HG02938 (cell line): Measurements from ENCODE around the gene NINJ2.

ENCODE experiments used
- ATAC-seq: cut with Tn5 transposase; IDR thresholded peaks from one replicate; pipeline ENCODE4 v1.9.1; 2021; ENCODE audit warnings: mild to moderate bottlenecking, moderate library complexity; ENCODE audit not compliant: unreplicated experiment

The NINJ2 gene

GRCh38 chr12:674272-674781 is 11.1 kb upstream of the NINJ2 start:
- ATAC-seq = peak; percentile 83

GRCh38 chr12:673849-674248 is 10.6 kb upstream of the NINJ2 start:
- no peak for ATAC-seq

GRCh38 chr12:669576-669945 is 6.3 kb upstream of the NINJ2 start:
- ATAC-seq = no peak

- ATAC-seq = no peak
Observed at GRCh38 chr12:668090-668481, 4.8 kb upstream of the NINJ2 start.

- ATAC-seq = no peak
Observed at GRCh38 chr12:666766-667308, 3.6 kb upstream of the NINJ2 start.

GRCh38 chr12:666066-666465 is 2.8 kb upstream of the NINJ2 start:
- ATAC-seq = no peak

GRCh38 chr12:664779-665092 is 1.5 kb upstream of the NINJ2 start:
- no peak for ATAC-seq

- ATAC-seq = no peak
Observed at GRCh38 chr12:664075-664778, 982 bp upstream of the NINJ2 start.

GRCh38 chr12:662566-663292 is 516 bp downstream of the NINJ2 start:
- no peak for ATAC-seq

- ATAC-seq = no peak
Observed at GRCh38 chr12:661720-662486, 1.3 kb downstream of the NINJ2 start.

GRCh38 chr12:659090-659683 is 4.1 kb downstream of the NINJ2 start:
- ATAC-seq = peak; percentile 54

GRCh38 chr12:650983-651382 is 12.3 kb downstream of the NINJ2 start:
- ATAC-seq = no peak

GRCh38 chr12:647385-648085 is 15.7 kb downstream of the NINJ2 start:
- ATAC-seq = no peak

GRCh38 chr12:646442-647384 is 16.5 kb downstream of the NINJ2 start:
- no peak for ATAC-seq

GRCh38 chr12:645563-646071 is 17.6 kb downstream of the NINJ2 start:
- no peak for ATAC-seq

GRCh38 chr12:644818-645552 is 18.3 kb downstream of the NINJ2 start:
- ATAC-seq = no peak

GRCh38 chr12:644303-644639 is 19.0 kb downstream of the NINJ2 start:
- no peak for ATAC-seq

GRCh38 chr12:643475-644302 is 19.6 kb downstream of the NINJ2 start:
- ATAC-seq = peak; percentile 2
